NCI-H460 (cell line): ENCODE results near the gene NAA60. TPM values are rescaled to one million over a fixed set of nuclear protein-coding genes. Genes with fewer than 3 reads are reported as not detected.
"Not testable (repeated sequence)": the region's sequence is repeated elsewhere in the genome, so short reads cannot be mapped to it uniquely, and the experiment has no call there.

Source experiments
- DNase-seq: peaks from one replicate; pipeline ENCODE4 v3.0.0-alpha.2; 2016; ENCODE audit warnings: low read depth; ENCODE audit errors: extremely low read depth
- total RNA-seq: library from RNA; depleted of rRNA; stranded (reverse); fragments of >200 nt; shearing (Covaris generic); gene quantifications from 2 replicates; pipeline ENCODE4 v1.2.3, GENCODE V29; 2014

Gene NAA60
- total RNA-seq, 1 experiment from 2014 or later: 16.7 TPM

DNA sequence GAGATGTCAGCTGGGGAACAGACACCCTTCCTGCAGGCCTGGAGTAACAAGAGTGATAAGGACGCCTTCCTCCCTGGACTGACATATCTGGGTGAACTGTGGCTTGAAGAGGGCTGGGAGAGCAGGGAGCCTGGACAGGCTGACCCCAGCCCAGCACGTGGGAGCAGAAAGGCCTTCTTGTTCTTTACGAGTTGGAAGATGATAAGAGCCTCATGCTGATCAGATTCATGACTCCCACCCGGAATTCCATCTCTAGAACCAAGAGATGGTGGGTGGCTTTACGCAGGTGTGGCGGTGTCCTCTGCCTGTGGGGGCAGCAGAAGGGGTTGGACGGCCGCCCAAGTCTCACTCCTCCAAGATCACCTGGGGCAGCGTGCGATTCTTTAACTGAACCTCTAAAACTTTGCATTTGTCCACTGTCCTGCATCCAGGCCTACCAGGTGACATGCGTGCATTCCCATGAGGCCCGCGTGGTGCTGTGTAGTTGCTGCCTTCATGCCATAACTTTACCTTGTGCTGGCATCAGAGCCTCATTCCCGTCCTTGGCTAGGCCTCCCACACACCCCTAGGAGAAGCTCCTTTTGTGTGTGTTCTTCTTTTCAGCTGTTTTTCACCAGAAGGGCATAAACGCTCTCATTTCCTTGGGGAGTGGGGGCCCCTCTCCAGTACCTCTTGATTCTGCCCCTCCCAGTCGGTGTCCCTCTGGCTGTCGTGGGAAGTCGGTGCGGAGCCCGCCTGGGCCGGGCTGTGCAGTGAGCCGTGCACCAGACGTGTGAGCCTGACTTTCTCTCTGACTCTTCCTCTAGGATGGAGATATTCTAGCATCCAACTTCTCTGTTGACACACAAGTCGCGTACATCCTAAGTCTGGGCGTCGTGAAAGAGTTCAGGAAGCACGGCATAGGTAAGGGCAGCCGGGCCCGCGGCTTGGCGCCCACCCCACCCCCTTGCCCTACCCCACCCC lies 38.5 kb downstream of the NAA60 start:
- DNase-seq: no peak

DNA sequence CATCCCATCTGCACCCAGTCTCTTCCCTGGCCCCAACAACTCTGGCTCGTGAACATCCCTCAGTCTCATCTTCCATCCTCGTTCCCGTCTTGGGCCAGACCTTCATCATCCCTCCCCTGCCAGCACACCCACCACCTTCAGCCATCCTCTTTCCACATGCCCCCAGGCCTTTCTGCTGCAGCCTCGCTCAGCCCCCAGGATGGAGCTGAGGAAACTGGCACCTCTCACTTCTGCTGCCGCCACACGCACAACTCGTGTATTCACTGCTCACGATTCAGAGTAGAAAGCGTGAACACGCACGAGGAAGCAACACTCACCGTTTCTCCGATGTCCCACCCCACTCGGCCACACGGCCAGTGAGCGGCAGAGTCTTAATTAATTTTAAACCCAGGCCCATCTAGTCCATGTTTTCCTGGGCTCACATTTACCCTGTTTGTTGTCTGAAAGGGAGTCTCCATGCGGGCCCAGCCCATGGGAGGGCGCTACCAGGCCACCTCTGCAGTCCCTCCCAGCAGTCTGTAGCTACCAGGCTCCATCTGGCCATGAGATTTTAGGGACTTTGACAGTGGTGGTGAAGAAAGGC lies 39.3 kb downstream of the NAA60 start:
- no peak for DNase-seq

DNA sequence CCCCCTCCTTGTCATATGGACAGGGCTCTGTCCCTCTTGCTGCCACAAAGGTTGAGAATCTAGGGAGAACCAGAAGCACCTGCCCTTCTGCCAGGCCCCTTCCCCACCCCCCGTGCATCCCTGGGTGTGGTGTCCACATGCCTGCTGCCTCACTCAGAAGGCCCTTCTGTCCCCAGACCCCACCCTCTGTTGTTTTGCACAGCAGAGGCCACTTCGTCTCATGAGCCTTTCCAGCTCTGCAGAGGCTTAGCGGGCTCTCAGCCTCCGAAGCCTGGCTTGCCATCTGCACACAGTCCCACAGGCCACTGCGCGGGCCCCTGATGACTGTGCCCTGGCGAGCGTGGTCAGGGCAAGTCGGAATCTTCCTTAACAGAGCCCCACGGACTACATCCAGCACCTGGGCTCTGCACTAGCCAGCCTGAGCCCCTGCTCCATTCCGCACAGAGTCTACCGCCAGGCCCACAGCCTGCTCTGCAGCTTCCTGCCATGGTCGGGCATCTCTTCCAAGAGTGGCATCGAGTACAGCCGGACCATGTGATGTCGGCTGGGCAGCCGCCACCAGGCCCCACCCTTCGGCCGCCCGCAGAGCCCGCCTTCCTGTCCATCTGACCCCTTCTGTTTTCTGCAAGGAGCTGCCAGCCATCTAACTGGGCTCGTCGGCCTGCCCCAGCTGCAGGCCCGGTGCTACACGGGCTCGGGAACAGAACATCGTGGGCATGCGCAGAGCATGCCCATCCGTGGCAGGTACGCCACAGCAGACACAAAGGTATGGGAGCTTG lies 41.0 kb downstream of the NAA60 start:
- DNase-seq: no peak

DNA sequence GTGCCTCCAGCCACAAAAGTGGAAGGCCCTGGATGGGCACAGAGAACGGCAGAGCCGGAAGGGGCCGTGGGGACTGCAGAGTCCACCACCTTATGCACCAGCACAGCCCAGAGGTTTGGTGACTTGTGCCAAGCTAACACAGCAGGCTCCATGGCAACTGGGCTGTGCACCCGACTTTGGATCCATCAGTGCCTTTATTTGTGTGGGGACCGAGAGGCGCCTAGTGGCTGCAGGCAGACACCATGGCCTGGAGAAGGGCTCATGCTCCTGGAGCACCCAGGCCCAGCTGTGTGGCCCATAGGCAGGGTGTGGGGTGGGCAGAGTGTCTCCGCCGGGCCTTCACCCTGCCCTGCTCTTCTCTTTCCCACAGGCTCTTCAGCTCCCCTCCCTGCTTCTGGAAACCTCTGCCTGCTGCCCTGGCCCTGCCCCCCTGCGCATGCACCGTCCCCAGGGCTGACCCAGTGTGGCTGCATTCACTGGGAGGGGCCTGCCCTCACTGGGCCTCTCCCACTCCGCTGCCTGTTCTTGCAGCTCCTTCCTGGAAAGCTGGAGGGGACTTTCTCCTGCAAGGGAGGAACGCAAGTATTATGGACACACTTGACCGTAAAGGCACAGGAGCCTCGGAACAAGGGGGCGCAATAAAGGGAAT lies 41.7 kb downstream of the NAA60 start:
- no peak for DNase-seq

DNA sequence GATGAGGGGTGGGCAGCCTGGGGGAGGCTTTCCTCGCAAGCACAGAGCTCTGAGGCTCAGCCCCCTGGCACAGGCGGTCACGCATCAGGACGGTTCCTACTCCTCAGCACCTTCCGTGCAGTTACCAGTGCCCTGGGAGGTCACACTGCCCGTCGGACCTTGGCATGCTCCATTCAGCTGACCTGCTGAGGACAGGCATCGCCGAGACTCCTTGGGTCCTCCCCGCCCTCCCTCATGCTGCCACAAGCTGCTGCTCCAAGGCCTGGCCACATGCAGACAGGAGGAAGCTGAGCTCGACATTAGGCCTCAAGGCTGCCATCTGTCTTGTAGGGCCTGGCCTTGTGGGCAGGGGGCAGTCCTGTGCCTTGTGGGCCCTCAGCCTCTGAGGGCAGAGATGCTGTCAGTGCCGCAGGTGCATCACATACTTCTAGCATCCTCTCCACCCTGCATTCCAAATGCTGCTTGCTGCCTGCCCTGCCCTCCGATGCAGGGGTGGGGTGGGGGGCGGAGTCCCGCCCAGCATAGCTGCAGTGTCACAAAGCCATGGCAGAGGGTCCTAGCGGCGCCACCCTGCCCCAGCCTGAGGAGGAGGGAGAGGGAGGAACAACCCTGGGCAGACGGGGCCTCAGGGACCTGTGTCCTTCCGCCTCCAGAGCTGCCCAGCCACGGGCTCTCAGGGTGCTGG lies 42.5 kb downstream of the NAA60 start:
- DNase-seq: no peak

DNA sequence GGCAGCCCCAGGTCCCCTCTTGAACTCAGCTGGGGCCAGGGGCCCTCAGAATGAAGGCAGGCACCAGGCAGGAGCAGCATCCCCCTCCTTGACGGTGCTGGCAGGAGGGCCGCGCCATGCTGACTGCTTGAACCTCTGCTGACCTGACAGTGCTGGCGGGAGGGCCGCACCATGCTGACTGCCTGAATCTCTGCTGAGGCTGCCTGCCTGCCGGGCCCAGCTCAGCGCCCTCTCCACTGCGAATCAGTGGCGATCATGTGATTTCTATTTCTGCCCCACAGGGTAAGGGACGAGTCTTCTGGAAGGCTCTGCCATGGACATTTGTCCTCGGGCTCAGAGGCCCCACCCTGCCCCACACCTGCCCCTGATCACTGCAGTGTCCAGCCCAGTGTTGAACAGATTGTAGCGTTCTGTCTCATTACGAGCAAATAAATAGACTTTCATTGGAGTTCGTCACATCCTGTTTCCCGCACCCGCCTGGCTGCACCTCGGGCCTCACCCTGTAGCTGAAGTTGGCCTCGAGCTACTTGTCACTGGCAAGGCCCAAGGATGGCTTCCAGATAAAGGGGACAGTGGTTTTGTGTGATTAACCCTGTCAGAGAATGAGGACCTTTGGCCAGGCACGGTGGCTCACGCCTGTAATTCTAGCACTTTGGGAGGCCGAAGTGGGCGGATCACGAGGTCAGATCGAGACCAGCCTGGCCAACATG lies 43.2 kb downstream of the NAA60 start:
- no peak for DNase-seq

DNA sequence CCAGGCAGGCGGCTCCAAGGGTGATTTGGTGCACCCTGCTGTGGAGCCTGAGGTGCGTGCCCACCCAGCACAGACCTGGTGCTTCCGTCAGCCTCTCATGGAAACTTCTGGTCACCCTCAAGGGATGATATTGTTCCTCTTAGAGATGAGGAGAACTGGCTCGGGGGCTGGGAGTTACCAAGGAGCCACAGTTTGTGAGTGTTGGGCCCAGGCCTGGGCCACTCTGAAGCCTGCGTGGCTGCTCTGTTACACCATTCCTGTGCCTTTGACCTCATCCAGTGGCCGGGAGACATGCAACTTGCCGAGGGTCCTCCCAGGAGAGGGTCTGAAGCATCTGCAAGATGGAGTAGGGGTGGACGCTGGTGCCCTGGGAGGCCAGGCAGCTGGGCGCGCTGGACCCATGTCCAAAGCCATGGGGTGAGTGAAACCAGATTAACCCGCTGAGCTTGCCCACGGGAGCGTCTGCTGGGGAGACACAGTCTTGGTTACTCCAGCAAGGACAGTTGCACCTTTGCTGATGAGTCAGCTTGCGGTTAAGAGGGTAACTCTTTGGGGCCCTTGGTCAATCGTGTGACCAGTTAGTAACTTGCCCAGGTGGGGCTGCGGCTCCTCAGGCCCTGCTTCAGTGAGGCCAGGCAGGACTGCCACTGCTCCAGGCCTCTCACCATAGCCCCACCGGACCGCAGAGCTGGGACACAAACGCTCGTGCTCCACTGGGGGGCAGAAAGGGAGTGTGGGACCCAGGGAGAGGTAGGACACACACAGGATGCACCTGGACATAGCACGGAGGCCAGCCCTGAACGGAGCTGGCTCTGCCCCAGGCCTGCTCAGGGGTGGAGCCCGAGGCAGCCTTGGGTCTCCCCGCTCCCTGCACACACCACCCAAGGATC lies 44.3 kb downstream of the NAA60 start:
- DNase-seq: no peak

DNA sequence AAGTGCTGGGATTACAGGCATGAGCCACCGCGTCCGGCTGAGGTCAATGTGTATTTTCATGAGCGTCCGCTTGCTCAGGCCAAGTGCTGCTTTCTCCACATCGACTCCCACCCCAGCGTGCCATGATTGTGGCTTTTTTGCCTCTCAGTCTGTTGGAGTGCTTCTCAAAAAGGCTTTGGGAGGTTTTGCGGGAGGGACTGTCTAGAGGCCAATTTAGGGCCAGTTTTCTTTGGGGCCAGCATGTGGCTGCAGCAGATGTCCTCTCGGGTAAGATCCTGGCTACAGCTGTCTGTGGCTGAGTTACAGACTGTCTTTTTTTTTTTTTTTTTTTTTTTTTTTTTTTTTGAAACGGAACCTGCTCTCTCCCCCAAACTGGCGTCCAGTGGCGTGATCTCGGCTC lies 45.3 kb downstream of the NAA60 start:
- no peak for DNase-seq

DNA sequence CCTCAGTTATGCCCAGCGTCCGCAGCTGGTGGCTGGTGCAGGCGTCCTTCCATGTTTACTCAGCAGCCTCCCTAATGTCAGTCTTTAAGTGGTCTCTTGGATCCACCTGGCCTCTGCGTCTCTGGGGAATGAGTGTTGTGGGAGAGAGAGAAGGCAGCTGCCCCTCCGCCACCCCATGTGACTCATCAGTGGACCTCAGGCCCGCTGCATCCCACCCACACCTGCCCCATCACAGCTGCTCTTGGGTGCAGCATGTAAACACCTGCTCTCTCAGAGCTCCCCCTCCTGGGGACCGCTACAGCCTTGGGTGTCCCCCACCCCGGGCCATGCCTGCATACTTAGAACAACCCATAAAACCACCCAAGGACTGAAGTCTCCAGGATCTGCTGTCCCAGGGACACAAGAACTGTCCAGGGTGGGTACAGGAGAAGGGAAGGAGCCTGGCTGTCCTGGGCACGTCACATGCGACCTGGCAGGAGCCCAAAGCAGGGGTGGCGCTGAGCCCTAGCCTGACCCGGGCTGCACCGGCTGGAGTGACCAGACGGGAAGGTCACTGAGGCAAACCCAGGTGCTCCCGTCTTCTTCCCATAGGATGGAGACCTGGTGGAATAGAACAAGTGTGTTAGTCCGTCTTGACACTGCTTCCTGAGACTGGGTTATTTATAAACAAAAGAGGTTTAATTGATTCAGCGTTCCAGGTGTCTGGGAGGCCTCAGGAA lies 47.6 kb downstream of the NAA60 start:
- no peak for DNase-seq

DNA sequence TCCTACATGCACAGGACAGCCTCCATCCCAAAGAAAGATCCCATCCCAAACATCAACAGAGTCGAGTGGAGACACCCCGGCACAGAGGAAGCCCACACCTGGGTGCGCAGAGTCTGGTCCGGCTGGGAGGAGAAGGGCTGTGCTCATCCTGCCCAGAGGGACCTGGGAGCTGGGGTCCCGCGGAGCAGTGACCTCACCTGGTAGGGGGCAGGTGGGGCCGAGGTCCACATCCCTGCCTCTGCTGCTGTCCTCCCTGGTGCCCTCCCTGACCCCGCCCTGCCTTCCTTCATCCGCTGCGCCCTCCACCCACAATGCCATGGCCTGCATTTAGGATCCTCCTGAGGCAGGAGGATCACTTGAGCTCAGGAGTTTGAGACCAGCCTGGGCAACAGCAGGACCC lies 48.9 kb downstream of the NAA60 start:
- no peak for DNase-seq

DNA sequence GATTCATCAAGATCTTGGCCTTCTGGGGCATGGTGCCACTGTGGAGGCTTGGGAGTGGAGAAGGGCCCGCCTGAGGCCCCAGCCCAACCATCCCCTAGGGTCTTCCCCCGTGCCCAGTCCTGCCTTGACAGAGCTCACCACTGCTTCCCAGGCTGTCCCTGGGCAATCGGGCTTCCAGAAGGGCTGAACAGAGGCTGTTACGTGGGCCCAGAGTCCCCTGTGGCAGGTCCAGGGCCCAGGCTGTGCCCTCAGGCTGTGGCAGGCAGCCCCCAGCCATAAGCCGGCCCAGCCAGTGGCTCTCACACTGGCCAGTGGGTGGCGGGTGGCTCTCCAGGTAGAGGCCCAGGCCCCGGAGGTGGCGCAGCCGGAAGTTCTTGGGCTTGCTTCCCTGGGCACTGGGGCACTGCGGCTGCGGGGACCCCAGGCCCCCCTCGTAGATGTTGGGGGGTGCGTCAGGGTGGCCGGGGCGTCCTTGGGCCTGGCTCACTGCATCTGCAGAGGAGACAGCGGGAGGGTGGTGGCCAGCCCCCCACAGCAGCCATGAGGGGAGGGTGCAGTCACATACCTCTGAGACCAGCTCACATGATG lies 51.0 kb downstream of the NAA60 start:
- DNase-seq: no peak

DNA sequence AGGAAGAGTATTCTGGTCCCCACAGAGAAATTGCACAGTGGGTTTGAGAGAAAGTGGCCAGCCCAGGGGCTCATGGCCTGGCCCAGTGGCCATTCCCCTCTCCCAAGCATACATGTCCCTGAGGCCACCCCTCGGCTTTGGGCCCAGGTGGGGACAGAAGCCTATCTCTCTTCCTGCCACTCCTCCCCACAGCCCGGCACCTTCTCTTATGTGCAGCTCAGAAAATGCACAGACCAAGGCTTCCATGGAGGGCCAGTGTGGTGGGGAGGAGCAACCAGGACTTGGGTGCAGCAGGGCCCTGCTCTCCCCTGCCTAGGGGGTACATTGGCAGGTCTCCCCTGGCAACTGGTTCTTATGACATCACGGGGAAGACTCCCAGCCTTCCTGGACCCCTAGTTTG lies 51.7 kb downstream of the NAA60 start, which contains the start of gene C16orf90:
TSS of gene C16orf90 (minus strand) at position 314 of the 400 bp plus-strand sequence. CDS start at position 246, 68 bp downstream.
- DNase-seq: no peak

DNA sequence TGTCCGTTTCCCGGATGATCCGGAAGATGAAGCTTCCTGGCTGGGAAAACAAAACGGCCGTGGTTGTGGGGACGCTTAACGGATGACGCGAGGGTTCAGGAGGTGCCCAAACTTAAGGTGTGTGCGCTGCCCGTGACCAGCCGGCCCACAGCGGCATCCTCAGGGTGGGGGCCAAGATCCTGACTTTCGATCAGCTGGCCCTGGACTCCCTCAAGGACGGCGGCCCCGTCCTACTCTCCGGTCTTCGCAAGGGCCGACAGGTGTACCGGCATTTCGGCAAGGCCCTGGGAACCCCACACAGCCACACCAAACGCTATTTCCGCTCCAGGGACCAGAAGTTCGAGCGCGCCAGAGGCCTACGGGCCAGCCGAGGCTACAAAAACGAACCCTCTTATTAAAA lies 52.9 kb downstream of the NAA60 start:
- DNase-seq: no peak

DNA sequence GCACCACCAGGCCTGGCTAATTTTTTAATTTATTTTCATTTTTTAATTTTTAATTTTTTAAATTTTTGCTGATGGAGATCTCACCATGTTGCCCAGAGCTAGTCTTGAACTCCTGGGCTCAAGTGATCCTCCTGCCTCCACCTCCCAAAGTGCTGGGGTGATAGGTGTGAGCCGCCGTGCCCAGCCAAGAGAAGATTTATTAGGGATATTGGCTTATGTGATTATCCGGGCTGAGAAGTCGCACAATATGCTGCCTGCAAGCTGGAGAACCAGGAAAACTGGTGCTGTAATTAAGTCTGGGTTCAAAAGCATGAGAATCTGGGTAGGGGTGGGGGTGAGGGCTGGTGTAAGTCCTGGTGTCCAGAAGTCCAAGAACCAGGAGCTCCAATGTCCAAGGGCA lies 54.3 kb downstream of the NAA60 start:
- DNase-seq: no peak

DNA sequence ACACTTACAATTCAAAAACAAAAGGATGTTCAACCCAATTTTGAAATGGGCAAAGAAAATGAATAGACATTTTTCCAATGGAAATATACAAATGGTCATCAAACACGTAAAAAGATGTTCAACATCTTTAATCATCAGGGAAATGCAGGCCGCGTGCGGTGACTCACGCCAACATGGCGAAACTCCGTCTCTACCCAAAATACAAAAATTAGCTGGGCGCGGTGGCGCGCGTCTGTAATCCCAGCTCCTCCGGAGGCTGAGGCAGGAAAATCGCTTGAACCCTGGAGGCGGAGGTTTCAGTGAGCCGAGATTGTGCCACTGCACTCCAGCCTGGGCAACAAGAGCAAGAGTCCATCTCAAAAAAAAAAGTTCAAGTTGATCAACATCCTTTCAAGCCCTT lies 55.5 kb downstream of the NAA60 start:
- DNase-seq: no peak

DNA sequence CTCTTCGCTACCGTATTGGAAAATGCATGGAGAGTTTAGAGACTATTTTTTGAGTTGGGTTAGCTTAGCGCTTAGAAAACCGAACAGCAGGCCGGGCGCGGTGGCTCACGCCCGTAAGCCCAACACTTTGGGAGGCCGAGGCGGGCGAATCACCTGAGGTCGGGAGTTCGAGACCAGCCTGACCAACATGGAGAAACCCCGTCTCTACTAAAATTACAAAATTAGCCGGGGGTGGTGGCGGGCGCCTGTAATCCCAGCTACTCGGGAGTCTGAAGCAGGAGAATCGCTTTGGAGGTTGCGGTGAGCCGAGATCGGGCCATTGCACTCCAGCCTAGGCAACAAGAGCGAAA lies 57.9 kb downstream of the NAA60 start:
- not testable (repeated sequence) for DNase-seq

DNA sequence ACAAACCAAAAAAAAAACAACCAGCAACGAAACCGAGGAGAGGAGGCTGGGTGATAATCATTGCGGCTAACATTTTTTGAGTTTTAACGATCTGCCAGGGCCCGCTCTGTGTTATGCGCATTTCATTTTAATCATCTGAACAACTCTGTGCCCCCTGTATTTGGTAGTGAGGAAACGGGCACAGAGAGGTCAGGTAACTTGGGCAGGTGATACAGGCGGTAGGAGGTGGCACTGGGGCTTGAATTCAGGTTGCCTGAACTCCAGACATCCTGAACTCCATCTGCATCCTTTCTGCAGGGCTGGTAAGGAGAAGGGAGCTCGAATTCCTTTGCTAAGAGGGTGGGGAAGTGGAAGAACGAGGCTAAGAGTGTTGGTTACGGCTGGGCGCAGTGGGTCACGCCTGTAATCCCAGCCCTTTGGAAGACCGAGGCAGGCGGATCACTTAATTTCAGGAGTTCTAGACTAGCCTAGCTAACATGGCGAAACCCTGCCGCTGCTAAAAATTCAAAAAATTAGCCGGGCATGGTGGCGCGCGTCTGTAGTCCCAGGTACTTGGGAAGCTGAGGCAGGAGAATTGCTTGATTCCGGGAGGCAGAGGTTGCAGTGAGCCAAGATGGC lies 58.4 kb downstream of the NAA60 start:
- no peak for DNase-seq
